ENCODE data around the gene CSRNP3.

DNA sequence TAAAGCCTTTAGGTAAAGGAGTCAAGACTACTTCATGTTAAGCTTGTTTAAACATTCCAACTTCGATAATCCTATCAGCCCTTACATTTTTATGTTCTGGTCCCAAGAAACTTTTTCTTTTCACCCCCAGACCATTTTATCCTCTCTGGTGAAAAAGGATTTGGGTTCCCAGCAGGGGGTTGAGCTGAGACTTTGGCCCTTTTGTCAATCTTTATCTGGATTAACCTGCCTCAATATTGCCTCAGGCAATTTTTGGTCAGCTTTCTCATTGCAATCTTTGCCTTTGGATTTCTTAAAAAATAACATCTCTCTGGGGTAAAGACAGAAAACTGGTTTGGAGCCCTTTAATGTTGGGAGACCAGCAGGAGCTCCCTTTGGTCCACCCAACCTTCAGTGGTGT, 33.9 kb upstream of the CSRNP3 start:
- TF ChIP-seq CTCF (IDR thresholded peaks at IDR 0.05; ENCODE audit: poor library complexity) (no peak), EZH2 (IDR thresholded peaks at IDR 0.05; ENCODE audit: borderline replicate concordance) (no peak), EZH2phosphoT487 (IDR thresholded peaks at IDR 0.05; ENCODE audit: low read depth, severe bottlenecking, unreplicated experiment) (no peak)

Measured in hepatocyte (in vitro differentiated cells).